Hepatocyte (in vitro differentiated cells): Measurements from ENCODE around the gene SEL1L3. TPM values are rescaled to one million over a fixed set of nuclear protein-coding genes. Genes with fewer than 3 reads are reported as not detected.

Experiments
- DNase-seq: peaks from one replicate; pipeline ENCODE4 v3.0.0-alpha.2; 2016; ENCODE audit warnings: low spot score
- H2AFZ ChIP-seq: fragments of 200-600 bp; sonication (generic); 2 replicates; pipeline ENCODE4 v1.6.0; 2016; ENCODE audit warnings: antibody characterized with exemption, mild to moderate bottlenecking
- H3K27ac ChIP-seq: fragments of 200-600 bp; sonication (generic); 2 replicates; pipeline ENCODE4 v1.5.1; 2016; ENCODE audit warnings: mild to moderate bottlenecking
- H3K27me3 ChIP-seq: fragments of 200-600 bp; sonication (generic); 2 replicates; pipeline ENCODE4 v1.6.1; 2016
- H3K36me3 ChIP-seq: fragments of 200-600 bp; sonication (generic); replicated peaks from 2 replicates; pipeline ENCODE4 v1.5.1; 2016; ENCODE audit warnings: low read depth; ENCODE audit not compliant: insufficient read depth
- H3K4me1 ChIP-seq: fragments of 200-600 bp; sonication (generic); 2 replicates; pipeline ENCODE4 v1.5.1; 2016; ENCODE audit warnings: mild to moderate bottlenecking, moderate library complexity; ENCODE audit not compliant: insufficient read depth
- H3K4me2 ChIP-seq: fragments of 200-600 bp; sonication (generic); 2 replicates; pipeline ENCODE4 v1.6.0; 2016
- H3K4me3 ChIP-seq: fragments of 200-600 bp; sonication (generic); 2 replicates; pipeline ENCODE4 v1.5.1; 2016; ENCODE audit warnings: mild to moderate bottlenecking
- H3K79me2 ChIP-seq: fragments of 200-600 bp; sonication (generic); 2 replicates; pipeline ENCODE4 v1.6.0; 2017; ENCODE audit warnings: mild to moderate bottlenecking
- H3K9me2 ChIP-seq: fragments of 200-600 bp; sonication (generic); replicated peaks from 2 replicates; pipeline ENCODE4 v1.6.0; 2017; ENCODE audit warnings: mild to moderate bottlenecking; ENCODE audit not compliant: insufficient read depth
- H3K9me3 ChIP-seq: fragments of 200-600 bp; sonication (generic); 2 replicates; pipeline ENCODE4 v1.5.1; 2016; ENCODE audit warnings: low read depth, mild to moderate bottlenecking
- H4K20me1 ChIP-seq: fragments of 200-600 bp; sonication (generic); 2 replicates; pipeline ENCODE4 v1.6.0; 2016; ENCODE audit warnings: mild to moderate bottlenecking; ENCODE audit not compliant: insufficient read depth, poor library complexity, severe bottlenecking
- EZH2 ChIP-seq: fragments of 200-600 bp; sonication (generic); IDR thresholded peaks from 2 replicates; pipeline ENCODE4 v1.6.1; 2016; ENCODE audit warnings: antibody characterized with exemption, mild to moderate bottlenecking, borderline replicate concordance
- EZH2phosphoT487 ChIP-seq: fragments of 200-600 bp; sonication (generic); IDR thresholded peaks from one replicate; pipeline ENCODE4 v1.6.1; 2018; ENCODE audit warnings: antibody characterized with exemption, mild to moderate bottlenecking, low read depth, moderate library complexity; ENCODE audit not compliant: unreplicated experiment, severe bottlenecking
- WGBS: methylation state at CpG from one replicate; pipeline ENCODE4 v1.1.6; 2016; ENCODE audit warnings: low lambda C conversion rate; ENCODE audit errors: missing lambda C conversion rate; 5-methylcytosine and 5-hydroxymethylcytosine counted together
- polyA plus RNA-seq: library from polyadenylated mRNA; unstranded; fragments of >200 nt; fragmentation: Nextera tagmentation; extraction: Ambion mirVana; gene quantifications from 2 replicates; pipeline ENCODE4 v1.2.1, GENCODE V29; 2016
- total RNA-seq: library from RNA; depleted of rRNA; stranded (reverse); fragments of >200 nt; gene quantifications from 2 replicates; pipeline ENCODE4 v1.2.3, GENCODE V29; 2014
- TF ChIP-seq, protein P1 (sequence below): fragments of 200-600 bp; sonication (generic); IDR thresholded peaks from 2 replicates; pipeline ENCODE4 v1.5.1; 2016; ENCODE audit warnings: antibody characterized with exemption, mild to moderate bottlenecking; ENCODE audit not compliant: poor library complexity

Gene SEL1L3
- total and polyA plus RNA-seq, 2 experiments from 2014 or later = 13.7 to 56.2 TPM

GRCh38 chr4:25817059-25817681 is 45.6 kb downstream of the SEL1L3 start:
- Histone ChIP-seq H3K4me2 (no peak overlapping the region), H4K20me1 (no peaks in the 10 kb centered on the region), H3K79me2 (no peaks in the 10 kb centered on the region), H2AFZ (no peak overlapping the region), H3K4me1 (no peaks in the 10 kb centered on the region), H3K27ac (no peak overlapping the region), H3K9me2 (no peaks in the 10 kb centered on the region), H3K4me3 (no peak overlapping the region), H3K36me3 (no peaks in the 10 kb centered on the region), H3K9me3 (no peaks in the 10 kb centered on the region), H3K27me3 (no peaks in the 10 kb centered on the region)
- WGBS = 90% methylated on average over 8 of the region's 8 CpGs
- TF ChIP-seq, protein P1, sequence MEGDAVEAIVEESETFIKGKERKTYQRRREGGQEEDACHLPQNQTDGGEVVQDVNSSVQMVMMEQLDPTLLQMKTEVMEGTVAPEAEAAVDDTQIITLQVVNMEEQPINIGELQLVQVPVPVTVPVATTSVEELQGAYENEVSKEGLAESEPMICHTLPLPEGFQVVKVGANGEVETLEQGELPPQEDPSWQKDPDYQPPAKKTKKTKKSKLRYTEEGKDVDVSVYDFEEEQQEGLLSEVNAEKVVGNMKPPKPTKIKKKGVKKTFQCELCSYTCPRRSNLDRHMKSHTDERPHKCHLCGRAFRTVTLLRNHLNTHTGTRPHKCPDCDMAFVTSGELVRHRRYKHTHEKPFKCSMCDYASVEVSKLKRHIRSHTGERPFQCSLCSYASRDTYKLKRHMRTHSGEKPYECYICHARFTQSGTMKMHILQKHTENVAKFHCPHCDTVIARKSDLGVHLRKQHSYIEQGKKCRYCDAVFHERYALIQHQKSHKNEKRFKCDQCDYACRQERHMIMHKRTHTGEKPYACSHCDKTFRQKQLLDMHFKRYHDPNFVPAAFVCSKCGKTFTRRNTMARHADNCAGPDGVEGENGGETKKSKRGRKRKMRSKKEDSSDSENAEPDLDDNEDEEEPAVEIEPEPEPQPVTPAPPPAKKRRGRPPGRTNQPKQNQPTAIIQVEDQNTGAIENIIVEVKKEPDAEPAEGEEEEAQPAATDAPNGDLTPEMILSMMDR = no peak
- no peak for TF ChIP-seq EZH2phosphoT487
- TF ChIP-seq EZH2 = no peak
- DNase-seq = no peak

DNA sequence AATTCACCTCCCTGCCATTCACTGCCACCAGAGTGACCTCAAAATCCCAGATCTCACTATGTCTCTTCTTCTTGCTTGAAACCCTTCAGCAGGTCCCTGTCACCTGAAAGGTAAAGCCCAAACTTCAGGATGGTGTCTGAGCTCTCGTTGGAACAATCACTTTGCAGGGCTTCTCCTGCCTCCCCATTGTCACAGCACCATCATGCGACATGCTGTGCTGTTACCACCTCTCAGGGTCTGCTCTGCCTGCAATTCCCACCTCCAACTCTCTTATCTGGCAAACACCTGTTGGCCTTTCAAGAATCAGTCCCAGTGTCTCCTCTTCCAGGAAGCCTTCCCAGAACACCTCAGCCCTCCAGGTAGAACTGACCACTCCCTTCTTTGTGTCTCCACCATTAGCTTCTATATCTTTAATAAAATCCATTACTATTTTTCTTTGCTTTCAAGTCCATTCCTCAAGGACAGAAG is 46.2 kb downstream of the SEL1L3 start:
- no peak overlapping the region for H2AFZ ChIP-seq
- WGBS = 68% methylated on average over 2 of the region's 2 CpGs
- TF ChIP-seq EZH2phosphoT487 = no peak
- TF ChIP-seq EZH2 = no peak
- TF ChIP-seq, protein P1 = no peak
- no peaks in the 10 kb centered on the region for H3K27me3 ChIP-seq
- no peak overlapping the region for H3K4me2 ChIP-seq
- no peaks in the 10 kb centered on the region for H3K36me3 ChIP-seq
- no peaks in the 10 kb centered on the region for H3K9me2 ChIP-seq
- H3K9me3 ChIP-seq = no peaks in the 10 kb centered on the region
- DNase-seq = no peak
- H3K4me1 ChIP-seq = no peaks in the 10 kb centered on the region
- no peaks in the 10 kb centered on the region for H4K20me1 ChIP-seq
- no peak overlapping the region for H3K27ac ChIP-seq
- no peaks in the 10 kb centered on the region for H3K79me2 ChIP-seq
- H3K4me3 ChIP-seq = no peak overlapping the region

GRCh38 chr4:25815586-25815985 is 47.2 kb downstream of the SEL1L3 start:
- Histone ChIP-seq H3K4me1 (no peaks in the 10 kb centered on the region), H3K9me2 (no peaks in the 10 kb centered on the region), H3K36me3 (no peaks in the 10 kb centered on the region), H3K27me3 (no peaks in the 10 kb centered on the region), H3K79me2 (no peaks in the 10 kb centered on the region), H4K20me1 (no peaks in the 10 kb centered on the region), H2AFZ (no peak overlapping the region), H3K4me2 (no peak overlapping the region), H3K27ac (no peak overlapping the region), H3K4me3 (no peak overlapping the region), H3K9me3 (no peaks in the 10 kb centered on the region)
- WGBS = 93% methylated on average over 5 of the region's 5 CpGs
- no peak for TF ChIP-seq EZH2
- TF ChIP-seq, protein P1 = no peak
- TF ChIP-seq EZH2phosphoT487 = no peak
- no peak for DNase-seq
